Naive thymus-derived CD8-positive, alpha-beta T cell (primary cell): ENCODE data around the gene OGFR. TPM values are rescaled to one million over a fixed set of nuclear protein-coding genes. Genes with fewer than 3 reads are reported as not detected.
A peak's percentile ranks its signal among the peaks of the same experiment; 100 is the strongest.

Experiments used
- ATAC-seq, 2 donors: fragments of 150-1000 bp; cut with Tn5 transposase in 1 of 2; sonication (Bioruptor Pico), chemical (Tn5 transposase) in 1 of 2; 1 replicate in 1 of 2; 2 replicates in 1 of 2; pipeline ENCODE4 v1.10.0; 2021; ENCODE audit warnings: mild to moderate bottlenecking in 2 of 2, moderate library complexity in 2 of 2
- POLR2A ChIA-PET: fragments of 350-600 bp; sonication (Branson Sonifier 250); formaldehyde crosslinking; loops from one replicate; lab custom pipeline; 2021; ENCODE audit warnings: antibody characterized with exemption; lab: Charles Lee
- DNase-seq, 10 donors: peaks; one replicate each; pipeline versions ENCODE4 v3.0.0 to v3.0.0-alpha.2; 2020 to 2022
- H3K27ac Mint-ChIP-seq, 10 donors: one replicate each; pipeline ENCODE4 v1.8.0; 2020 to 2022; ENCODE audit warnings: mild to moderate bottlenecking in 10 of 10, mixed read lengths in 10 of 10, moderate library complexity in 4 of 10, inconsistent platforms in 1 of 10
- H3K27me3 Mint-ChIP-seq, 5 donors: one replicate each; pipeline ENCODE4 v1.8.0; 2021 to 2022; ENCODE audit warnings: mixed read lengths in 5 of 5
- H3K36me3 Mint-ChIP-seq, 3 donors: one replicate each; pipeline ENCODE4 v1.8.0; 2020 to 2022; ENCODE audit warnings: mixed read lengths in 3 of 3, mild to moderate bottlenecking in 2 of 3, inconsistent platforms in 1 of 3
- H3K4me1 Mint-ChIP-seq, 4 donors: one replicate each; pipeline ENCODE4 v1.8.0; 2021 to 2022; ENCODE audit warnings: mixed read lengths in 4 of 4
- H3K4me3 Mint-ChIP-seq, 10 donors: one replicate each; pipeline ENCODE4 v1.8.0; 2020 to 2022; ENCODE audit warnings: mild to moderate bottlenecking in 10 of 10, mixed read lengths in 10 of 10, moderate library complexity in 6 of 10, inconsistent platforms in 1 of 10
- H3K9me3 Mint-ChIP-seq, 9 donors: one replicate each; pipeline ENCODE4 v1.8.0; 2020 to 2022; ENCODE audit warnings: mixed read lengths in 9 of 9, mild to moderate bottlenecking in 3 of 9, inconsistent platforms in 1 of 9, moderate library complexity in 1 of 9
- polyA plus RNA-seq, 3 donors: library from polyadenylated mRNA; unstranded; fragments of 300-500 nt; fragmentation: Illumina TruSeq; gene quantifications; one replicate each; pipeline ENCODE4 v1.2.3, GENCODE V29; 2021
- total RNA-seq, 8 experiments: library from RNA in 2 of 8; stranded (reverse) in 2 of 8; gene quantifications; one replicate each; pipeline ENCODE4 v1.2.3 and lab custom pipeline; 2021 to 2026

The OGFR gene
- total and polyA plus RNA-seq, 5 experiments from 2014 or later = 26.5 to 79.9 (median 58.2) TPM

DNA sequence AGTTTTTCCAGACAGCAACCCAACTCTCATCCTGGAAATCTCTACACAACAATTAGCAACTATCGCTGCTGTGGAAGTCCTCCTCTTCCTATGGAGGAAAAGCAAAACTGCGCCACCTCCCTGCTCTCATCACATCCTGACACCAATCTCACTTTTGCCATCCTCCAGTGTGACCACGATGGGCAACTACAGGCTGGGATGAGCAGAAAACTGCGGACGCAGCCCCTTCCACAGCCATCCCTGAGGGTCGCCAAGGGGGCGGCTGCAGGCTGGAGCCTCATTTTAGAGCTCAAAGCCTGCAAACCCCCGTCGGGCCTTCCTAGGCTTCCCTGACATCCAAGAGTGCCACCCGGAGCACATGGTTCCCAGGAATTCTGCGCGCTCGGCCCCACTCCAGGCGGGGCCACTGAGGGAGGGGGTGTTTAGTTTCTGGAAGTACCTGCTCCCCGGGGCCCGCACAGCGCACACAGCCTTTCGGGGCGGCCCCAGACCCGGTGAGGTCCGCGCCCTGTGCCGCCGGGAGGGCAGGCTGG is 55.8 kb downstream of the OGFR start:
- Mint-ChIP-seq H3K27me3 (no peaks in the 10 kb centered on the region), H3K36me3 (peaks cover 0 to 11% (median 7%) of the 10 kb centered on the region in 3 donors), H3K9me3 (no peaks in the 10 kb centered on the region), H3K4me1 (peaks cover 9 to 29% (median 22%) of the 10 kb centered on the region in 4 donors), H3K4me3 (peak overlapping the region; percentile 61 to 88 (median 72)), H3K27ac (peak overlapping the region in 9 of 10 donors; percentile 6 to 84 (median 66))
- no peak for ATAC-seq
- no peak for DNase-seq
- POLR2A ChIA-PET = interaction anchor here (0.7 to 1.2 kb wide), 2 partner anchors 18 to 66 kb away, joined by 3 read pairs; no protein-coding TSS in a partner anchor

- ATAC-seq = peak; percentile 57 to 67
- Mint-ChIP-seq H3K9me3 (no peaks in the 10 kb centered on the region), H3K4me3 (peak overlapping the region in 6 of 10 donors; percentile 45 to 76 (median 62)), H3K36me3 (peaks cover 0 to 11% (median 7%) of the 10 kb centered on the region in 3 donors), H3K27ac (peak overlapping the region in 5 of 10 donors; percentile 24 to 63 (median 51)), H3K4me1 (peaks cover 9 to 29% (median 22%) of the 10 kb centered on the region in 4 donors), H3K27me3 (no peaks in the 10 kb centered on the region)
- peak; percentile 28 to 78 (median 54) for DNase-seq
- POLR2A ChIA-PET = interaction anchor here (0.5 to 2.5 kb wide), 11 partner anchors 17 to 209 kb away, joined by 3 to 13 read pairs (median 5); partner anchors contain the start of genes DIDO1, GID8 and MRGBP
These were observed 56.5 kb downstream of the OGFR start for GRCh38 chr20:62860924-62861691.

- Mint-ChIP-seq H3K27ac (peak within 1 kb of the TSS in 9 of 10 donors; percentile 37 to 94 (median 87)), H3K27me3 (no peaks in the 10 kb centered on the region), H3K4me1 (peaks cover 9 to 29% (median 22%) of the 10 kb centered on the region in 4 donors), H3K9me3 (no peaks in the 10 kb centered on the region), H3K36me3 (peaks cover 0 to 7% (median 7%) of the 10 kb centered on the region in 3 donors), H3K4me3 (peak within 1 kb of the TSS; percentile 54 to 88 (median 72))
- ATAC-seq = peak; percentile 80 to 87
- DNase-seq = peak; percentile 85 to 98 (median 94)
- POLR2A ChIA-PET = interaction anchor here (0.7 to 2.5 kb wide), 13 partner anchors 15 to 849 kb away, joined by 3 to 13 read pairs (median 4); partner anchors contain the start of genes DIDO1, GID8 and MRGBP
These were observed 57.2 kb downstream of the OGFR start, which contains the start of gene TCFL5 for GRCh38 chr20:62861726-62862336. Gene TCFL5 (minus strand): TSS chr20:62861822. CDS start chr20:62861670, 152 bp downstream.

Other genes with a start within 250 kb of the OGFR start
- 1 to 10 TPM; 1.4 TPM for gene SLCO4A1, start 162.3 kb upstream of the OGFR start, total RNA-seq
- gene SLCO4A1, start 162.3 kb upstream of the OGFR start, polyA plus RNA-seq = under 1 TPM in 1 of 3 donors, not detected in 2; 0.93 TPM
- gene NTSR1, start 96.0 kb upstream of the OGFR start, total RNA-seq = not detected
- gene NTSR1, start 96.0 kb upstream of the OGFR start, polyA plus RNA-seq = not detected
- gene MRGBP, start 8.4 kb upstream of the OGFR start, total RNA-seq = 10 to 100 TPM; 13.6 to 14.2 TPM
- 10 to 100 TPM in 1 of 3 donors, 1 to 10 TPM in 2; 7.4 to 10.2 (median 9.0) TPM for gene MRGBP, start 8.4 kb upstream of the OGFR start, polyA plus RNA-seq
- 1 to 10 TPM; 1.2 to 2.2 TPM for gene COL9A3, start 12.2 kb downstream of the OGFR start, total RNA-seq
- under 1 TPM in 1 of 3 donors, not detected in 2; 0.15 TPM for gene COL9A3, start 12.2 kb downstream of the OGFR start, polyA plus RNA-seq
- gene TCFL5, start 57.0 kb downstream of the OGFR start, total RNA-seq = 10 to 100 TPM; 13.2 to 13.4 TPM
- 1 to 10 TPM; 1.0 to 2.1 (median 1.5) TPM for gene TCFL5, start 57.0 kb downstream of the OGFR start, polyA plus RNA-seq
- gene DIDO1, start 121.7 kb downstream of the OGFR start, total RNA-seq = 100 to 1,000 TPM; 125 to 132 TPM
- 10 to 100 TPM; 26.8 to 45.8 (median 39.7) TPM for gene DIDO1, start 121.7 kb downstream of the OGFR start, polyA plus RNA-seq
- gene GID8, start 133.3 kb downstream of the OGFR start, total RNA-seq = 10 to 100 TPM; 57.7 to 61.2 TPM
- gene GID8, start 133.3 kb downstream of the OGFR start, polyA plus RNA-seq = 10 to 100 TPM; 20.2 to 24.4 (median 21.1) TPM
- 10 to 100 TPM; 11.3 TPM for gene SLC17A9, start 147.9 kb downstream of the OGFR start, total RNA-seq
- gene SLC17A9, start 147.9 kb downstream of the OGFR start, polyA plus RNA-seq = 1 to 10 TPM; 1.2 to 2.0 (median 1.5) TPM
- not detected for gene BHLHE23, start 202.1 kb downstream of the OGFR start, total RNA-seq
- not detected for gene BHLHE23, start 202.1 kb downstream of the OGFR start, polyA plus RNA-seq